Effector memory CD4-positive, alpha-beta T cell (primary cell): ENCODE data around the gene RAB33A.
"Not testable (repeated sequence)": the region's sequence is repeated elsewhere in the genome, so short reads cannot be mapped to it uniquely, and the experiment has no call there.

ENCODE experiments used
- DNase-seq, 3 donors: peaks; one replicate each; pipeline ENCODE4 v3.0.0-alpha.2; 2020
- H3K27ac ChIP-seq: 2 replicates; pipeline ENCODE4 v1.7.0; 2013; ENCODE audit warnings: mild to moderate bottlenecking, low read length, moderate library complexity; ENCODE audit not compliant: insufficient read depth, poor library complexity, severe bottlenecking
- H3K27me3 ChIP-seq: replicated peaks from 2 replicates; pipeline ENCODE4 v1.7.0; 2013; ENCODE audit warnings: mild to moderate bottlenecking, low read length; ENCODE audit not compliant: insufficient read depth, control insufficient read depth, poor library complexity, severe bottlenecking
- H3K36me3 ChIP-seq: 2 replicates; pipeline ENCODE4 v1.7.0; 2013; ENCODE audit warnings: mild to moderate bottlenecking, low read length, moderate library complexity; ENCODE audit not compliant: control insufficient read depth, insufficient read depth
- H3K4me1 ChIP-seq: 2 replicates; pipeline ENCODE4 v1.7.0; 2013; ENCODE audit warnings: low read length, mild to moderate bottlenecking; ENCODE audit not compliant: control insufficient read depth, insufficient read depth, poor library complexity, severe bottlenecking
- H3K4me3 ChIP-seq: 2 replicates; pipeline ENCODE4 v1.7.0; 2013; ENCODE audit warnings: low read length, low read depth, mild to moderate bottlenecking; ENCODE audit not compliant: insufficient read depth, poor library complexity, severe bottlenecking
- H3K9me3 ChIP-seq: 2 replicates; pipeline ENCODE4 v1.7.0; 2013; ENCODE audit warnings: mild to moderate bottlenecking, low read length, moderate library complexity; ENCODE audit not compliant: control insufficient read depth

Gene RAB33A

GRCh38 chrX:130216320-130216719 lies 44.6 kb downstream of the RAB33A start:
- Histone ChIP-seq H3K4me3 (no peak overlapping the region), H3K27me3 (no peaks in the 10 kb centered on the region), H3K9me3 (no peaks in the 10 kb centered on the region), H3K4me1 (no peaks in the 10 kb centered on the region), H3K27ac (no peak overlapping the region), H3K36me3 (peaks cover 4% of the 10 kb centered on the region)
- no peak for DNase-seq

- Histone ChIP-seq H3K27ac (no peak overlapping the region), H3K36me3 (no peaks in the 10 kb centered on the region), H3K4me1 (no peaks in the 10 kb centered on the region), H3K4me3 (no peak overlapping the region), H3K27me3 (no peaks in the 10 kb centered on the region), H3K9me3 (no peaks in the 10 kb centered on the region)
- DNase-seq: no peak
Observed at GRCh38 chrX:130224810-130225209, 53.0 kb downstream of the RAB33A start.

DNA sequence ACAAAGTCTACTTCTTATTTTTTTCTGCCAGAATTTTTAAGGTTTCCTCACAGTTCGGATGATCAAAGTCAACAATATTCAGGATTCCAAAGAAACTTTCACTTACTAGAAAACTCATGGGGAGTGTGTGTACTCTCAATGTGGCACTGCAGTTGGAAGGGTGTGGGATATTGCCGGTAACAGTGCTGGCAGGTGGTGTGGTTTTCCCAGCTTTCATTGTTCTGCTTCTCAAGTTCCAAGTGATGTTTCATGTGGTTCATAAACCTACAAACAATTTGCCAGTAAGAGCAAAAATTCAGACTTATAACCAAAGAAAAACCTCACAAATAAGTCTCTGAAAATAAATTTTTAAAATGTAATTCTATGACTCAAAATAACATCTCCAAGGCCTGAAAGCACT lies 57.1 kb downstream of the RAB33A start:
- H3K9me3 ChIP-seq: no peaks in the 10 kb centered on the region
- DNase-seq: no peak
- no peak overlapping the region for H3K27ac ChIP-seq
- H3K4me3 ChIP-seq: no peak overlapping the region
- no peaks in the 10 kb centered on the region for H3K27me3 ChIP-seq
- H3K36me3 ChIP-seq: no peaks in the 10 kb centered on the region
- no peaks in the 10 kb centered on the region for H3K4me1 ChIP-seq

GRCh38 chrX:130231184-130231583 lies 59.4 kb downstream of the RAB33A start:
- not testable (repeated sequence) for DNase-seq, H3K27me3 ChIP-seq, H3K27ac ChIP-seq, H3K9me3 ChIP-seq, H3K4me3 ChIP-seq, H3K4me1 ChIP-seq, H3K36me3 ChIP-seq
